ENCODE results near the gene HGFAC. TPM values are rescaled to one million over a fixed set of nuclear protein-coding genes. Genes with fewer than 3 reads are reported as not detected.

Gene HGFAC
- total RNA-seq, 1 donor from 2014 or later: not detected

DNA sequence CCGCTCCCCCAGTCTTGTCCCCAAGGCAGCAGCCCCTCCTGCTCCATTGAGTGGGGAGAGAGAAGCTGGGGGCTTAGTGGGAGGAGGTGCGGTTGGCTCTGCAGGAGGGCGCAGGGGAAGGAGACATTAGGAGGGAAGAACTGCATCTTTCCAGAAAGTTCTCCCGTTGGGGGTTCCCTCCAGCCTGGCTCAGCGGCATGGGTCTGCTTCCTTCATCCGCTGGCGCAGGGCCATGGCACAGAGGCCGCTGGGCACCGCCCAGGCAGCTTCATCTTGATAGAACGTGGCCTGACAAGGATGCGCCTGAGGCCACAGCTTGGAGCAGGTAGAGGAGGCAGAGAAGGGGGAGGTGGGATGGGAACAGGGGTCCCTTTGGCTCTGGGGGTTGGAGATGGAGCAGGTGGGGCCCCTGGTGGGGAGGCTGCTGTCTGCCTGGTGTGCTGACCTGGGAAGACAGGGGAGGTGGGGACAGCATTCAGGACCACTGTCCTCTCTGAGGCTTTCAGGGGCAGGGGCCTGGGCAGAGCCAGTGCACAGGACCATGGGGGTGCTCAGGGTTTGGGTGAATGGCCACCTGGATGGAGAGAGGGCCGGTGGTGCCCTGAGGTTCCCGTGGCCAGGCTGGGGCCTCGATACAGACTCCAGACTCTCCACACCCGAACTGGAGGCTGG lies 33.4 kb downstream of the HGFAC start:
- no peak for ATAC-seq

DNA sequence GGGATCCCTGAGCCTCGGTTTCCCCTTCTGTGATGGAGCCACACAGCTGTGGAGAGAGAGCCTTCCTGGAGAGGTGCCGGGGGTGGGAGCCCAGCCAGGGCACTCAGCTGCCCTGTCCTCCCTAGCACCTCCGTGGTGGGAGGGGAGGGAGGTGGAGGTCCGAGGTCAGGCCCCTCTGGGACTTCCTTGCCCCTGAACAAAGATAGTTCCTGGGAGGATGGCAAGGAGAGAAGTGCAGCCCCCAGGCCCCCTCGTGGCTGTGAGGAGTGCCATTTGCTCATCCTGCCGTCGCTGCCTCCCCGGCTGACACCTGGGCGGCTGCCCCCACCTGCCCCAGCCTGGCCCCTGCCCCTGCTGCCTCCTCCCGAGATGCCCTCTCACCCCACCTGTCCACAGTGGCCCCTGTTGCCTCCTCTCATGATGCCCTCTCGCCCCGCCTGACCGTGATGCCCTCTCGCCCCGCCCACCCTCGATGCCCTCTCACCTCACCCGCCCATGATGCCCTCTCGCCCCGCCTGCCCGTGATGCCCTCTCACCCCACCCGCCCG lies 34.0 kb downstream of the HGFAC start:
- no peak for ATAC-seq

DNA sequence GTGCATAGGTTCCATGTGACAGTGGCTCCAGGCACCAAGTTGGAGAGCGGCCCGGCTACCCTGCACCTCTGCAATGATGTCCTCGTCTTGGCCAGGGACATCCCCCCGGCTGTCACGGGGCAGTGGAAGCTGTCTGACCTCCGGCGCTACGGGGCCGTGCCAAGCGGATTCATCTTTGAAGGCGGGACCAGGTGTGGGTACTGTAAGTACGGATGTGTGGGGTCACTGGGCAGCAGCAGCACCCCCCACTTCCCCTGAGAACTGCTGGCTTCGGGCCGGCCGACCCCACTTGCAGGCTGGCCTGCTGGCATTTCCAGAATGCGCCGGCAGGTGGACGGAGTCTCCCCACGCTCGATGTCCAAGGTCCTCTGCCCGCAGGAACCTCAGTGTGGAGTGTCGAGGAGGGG lies 34.6 kb downstream of the HGFAC start:
- ATAC-seq: no peak

DNA sequence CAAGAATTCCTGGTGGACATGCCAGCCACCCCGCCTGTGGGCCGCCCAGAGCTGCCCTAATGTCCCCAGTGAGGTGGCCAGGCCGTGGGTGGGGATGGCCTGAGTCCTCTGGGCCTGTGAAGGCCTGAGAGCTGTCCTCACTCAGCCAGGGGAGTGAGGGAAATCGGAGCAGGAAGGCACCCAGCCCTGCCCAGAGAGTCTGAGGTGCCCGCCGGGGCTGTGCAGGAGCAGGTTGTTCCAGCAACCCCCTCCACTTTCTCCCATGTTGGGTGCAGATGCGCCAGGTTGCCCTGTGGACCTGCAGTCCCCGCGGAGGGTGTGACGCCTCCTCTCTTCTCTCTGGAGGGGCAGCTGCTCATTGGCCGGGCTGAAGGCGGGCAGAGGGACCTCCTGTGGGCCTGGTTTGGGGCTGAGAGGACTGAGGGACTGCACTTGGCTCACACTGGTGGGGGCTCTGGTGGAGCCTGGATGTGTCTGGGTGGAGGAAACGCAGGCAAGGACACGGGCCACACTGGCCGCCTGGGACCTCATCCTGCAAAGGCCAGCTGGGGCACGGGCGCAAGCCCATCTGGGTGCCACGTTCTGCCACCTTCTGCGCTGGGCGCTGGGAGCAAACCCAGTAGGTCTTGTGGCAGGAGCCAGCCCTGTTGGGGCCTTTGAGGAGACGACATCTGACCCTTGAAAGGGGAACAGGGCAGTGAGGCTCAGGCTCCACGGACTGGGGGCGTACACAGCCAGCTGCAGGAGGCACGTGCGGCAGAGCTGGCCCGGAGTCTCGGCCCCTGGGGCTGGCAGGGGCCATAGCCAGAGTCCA lies 35.4 kb downstream of the HGFAC start:
- ATAC-seq: no peak

DNA sequence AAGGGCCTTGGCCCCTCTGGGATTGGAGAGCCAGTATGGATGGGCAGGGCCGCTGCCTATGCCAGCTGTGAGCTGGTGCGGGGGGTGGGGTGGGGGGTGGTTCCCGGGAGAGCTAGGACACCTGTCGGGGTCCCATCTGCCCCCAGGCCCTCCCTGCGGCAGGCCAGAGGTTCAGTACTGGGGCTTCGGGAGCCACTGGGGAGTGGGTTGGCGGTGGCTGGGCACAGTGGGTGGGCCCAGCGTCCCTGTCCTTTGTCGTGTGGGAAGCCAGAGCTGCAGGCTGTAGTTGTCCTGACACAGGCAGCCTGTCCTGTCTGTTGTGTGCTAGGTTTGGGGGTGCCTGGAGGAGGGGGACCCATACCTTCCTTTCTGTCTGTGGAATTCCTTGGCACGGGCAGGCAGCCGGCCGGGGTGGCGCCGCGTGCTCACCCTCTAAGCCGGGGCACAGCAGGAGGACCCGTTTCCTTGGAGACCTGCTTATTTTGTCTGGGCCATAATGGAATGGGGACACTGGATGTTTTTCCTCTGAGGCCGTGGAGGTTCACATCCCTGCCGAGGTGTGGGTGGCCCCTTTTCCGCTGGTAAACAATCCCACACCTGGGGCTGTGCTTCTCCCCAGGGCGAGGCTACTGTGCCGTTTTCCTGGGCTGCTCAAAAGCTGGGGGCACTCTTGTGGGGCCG lies 36.1 kb downstream of the HGFAC start:
- ATAC-seq: no peak

DNA sequence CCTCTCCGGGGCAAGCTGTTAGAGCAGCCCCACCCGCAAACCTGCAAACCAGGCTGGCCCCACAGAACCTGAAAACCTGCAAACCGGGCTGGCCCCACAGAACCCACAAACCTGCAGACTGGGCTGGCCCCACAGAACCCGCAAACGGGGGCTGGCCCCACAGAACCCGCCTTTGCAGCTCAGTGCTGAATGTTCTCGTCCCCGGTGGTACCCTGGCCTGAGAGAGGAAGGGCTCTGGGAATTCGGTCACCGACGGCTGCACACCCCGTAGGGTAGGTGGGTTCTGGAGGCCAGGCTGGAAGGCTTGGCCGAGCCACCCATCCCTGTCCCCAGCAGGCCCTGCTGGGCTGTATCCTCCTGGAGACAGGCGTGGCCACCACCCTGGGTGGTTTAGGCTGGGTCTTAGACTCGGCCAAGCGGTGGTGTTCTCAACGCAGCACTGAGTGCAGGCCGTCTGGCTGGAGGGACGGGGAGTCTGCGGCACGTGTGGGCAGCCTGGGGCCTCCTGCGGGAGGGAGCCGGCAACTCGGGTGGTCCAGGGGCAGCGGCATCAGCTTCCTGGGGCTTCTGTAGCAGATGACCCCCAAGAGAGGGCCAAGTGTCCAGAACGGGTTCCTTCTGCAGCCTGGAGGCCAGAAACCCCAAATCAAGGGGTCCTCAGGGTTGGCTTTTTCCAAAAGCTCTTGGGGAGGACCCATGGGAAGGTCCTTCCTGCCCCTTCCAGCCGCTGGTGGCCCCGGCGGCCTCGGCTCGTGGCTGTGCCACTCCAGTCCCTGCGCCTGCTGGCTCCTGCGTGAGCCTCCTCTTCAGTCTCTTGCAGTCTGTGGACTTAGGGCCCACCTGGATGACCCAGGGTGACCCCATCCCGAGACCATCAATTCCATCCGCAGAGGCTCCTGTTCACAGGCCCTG lies 36.9 kb downstream of the HGFAC start:
- ATAC-seq: no peak

DNA sequence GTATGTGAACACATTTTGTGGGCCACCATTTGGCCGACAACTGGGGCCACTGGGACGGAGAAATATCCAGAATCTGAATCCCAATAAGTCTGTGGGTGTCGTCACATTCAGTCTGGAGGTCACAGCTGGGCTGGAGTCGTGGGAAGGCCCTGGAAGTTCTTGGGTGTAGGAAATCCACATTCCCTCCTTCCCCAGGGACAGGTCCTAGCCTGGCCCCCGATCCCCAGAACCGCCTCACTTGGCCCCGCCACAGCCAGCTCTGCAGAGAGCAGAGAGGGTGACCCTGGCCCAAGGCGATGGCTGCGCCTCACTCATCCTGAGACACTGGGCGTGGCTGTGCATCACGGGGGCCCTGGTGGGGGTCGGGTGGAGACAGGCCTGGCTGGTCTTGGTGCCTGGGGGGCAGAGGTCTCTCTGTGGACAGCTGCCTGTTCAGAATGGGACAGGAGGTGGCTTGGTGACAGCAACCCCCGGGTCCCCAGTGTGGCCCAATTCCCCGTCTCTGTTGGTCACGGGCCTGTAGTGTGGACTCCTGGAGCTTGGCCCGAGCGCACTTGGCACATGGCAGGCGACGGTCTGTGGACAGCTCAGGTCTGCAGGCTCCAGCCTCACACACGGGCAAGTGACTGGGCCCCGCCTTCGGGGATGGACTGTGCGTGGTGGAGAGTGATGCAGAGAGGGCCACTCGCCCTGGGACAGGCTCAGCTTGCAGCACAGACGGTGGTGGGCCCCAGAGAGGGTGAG lies 37.8 kb downstream of the HGFAC start:
- ATAC-seq: no peak

DNA sequence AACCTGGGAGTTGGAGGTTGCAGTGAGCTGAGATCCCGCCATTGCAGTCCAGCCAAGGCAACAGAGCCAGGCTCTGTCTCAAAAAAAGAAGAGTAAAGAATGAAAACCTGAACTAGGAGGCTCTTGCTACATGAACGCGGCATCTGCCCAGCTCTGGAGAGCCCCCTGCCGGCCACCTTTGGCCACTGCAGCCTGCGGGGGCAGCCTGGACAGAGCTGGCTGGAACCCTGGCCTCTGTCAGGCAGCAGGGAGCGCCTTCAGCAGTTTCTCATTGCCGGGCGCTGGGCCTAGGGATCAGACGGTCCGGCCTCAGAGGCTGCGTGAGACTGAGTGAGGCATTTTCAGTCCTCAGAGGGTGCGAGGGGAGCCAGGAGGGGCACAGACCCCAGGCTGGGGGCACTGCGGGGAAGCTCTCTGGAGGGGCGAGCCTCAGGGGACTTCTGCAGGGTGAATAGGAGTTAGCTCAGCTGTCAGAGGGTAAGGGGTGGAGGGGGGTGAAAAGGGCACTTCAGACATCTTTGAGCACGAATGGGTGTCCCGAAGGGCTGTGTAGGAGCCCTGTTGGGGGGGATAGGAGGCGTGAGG lies 38.9 kb downstream of the HGFAC start:
- ATAC-seq: peak; percentile 62

DNA sequence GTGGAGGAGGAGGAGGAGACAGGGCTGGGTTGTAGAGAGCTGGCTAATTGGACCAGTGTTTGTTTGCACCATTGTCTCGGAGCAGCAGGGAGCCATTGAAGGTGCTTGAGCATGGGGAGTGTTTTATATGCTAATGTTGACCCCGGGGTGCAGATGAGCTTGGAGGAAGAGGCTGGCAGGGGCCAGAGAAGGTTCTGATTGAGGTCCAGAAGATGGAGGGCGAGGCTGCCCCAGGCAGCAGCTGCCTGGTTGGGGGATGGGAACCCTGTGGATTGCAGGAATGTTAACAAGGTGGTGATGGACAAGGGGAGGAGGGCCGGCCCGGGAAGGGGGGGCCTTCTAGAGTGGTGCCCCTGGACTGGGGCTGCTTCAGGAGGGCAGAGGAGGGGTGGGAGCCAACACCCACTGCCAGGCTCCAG lies 39.4 kb downstream of the HGFAC start:
- no peak for ATAC-seq

DNA sequence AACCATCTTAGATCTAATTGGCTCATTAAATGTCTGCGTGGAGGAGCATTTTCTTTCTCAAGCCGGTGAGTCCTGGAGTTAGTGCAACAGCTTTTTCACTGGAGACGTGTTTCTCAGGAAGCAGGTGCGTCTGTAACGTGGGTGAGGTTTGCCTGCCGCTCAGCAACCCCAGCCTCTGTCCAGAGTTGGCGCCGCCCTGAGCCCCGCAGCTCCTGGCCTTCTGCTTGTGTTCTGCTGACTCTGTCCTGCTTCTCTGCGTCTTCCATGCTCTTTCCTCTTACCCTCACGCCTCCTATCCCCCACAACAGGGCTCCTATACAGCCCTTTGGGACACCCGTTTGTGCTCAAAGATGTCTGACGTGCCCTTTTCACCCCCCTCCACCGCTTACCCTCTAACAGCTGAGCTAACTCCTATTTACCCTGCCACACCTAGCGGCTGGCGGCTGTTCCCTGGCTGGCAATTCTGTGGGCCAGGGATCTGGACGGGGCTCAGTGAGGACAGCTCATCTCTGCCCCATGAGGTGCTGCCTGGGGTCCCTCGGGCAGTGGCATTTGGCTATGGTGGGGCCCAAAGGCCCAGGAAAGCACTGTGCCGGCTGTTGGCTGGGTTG lies 40.1 kb downstream of the HGFAC start:
- no peak for ATAC-seq

DNA sequence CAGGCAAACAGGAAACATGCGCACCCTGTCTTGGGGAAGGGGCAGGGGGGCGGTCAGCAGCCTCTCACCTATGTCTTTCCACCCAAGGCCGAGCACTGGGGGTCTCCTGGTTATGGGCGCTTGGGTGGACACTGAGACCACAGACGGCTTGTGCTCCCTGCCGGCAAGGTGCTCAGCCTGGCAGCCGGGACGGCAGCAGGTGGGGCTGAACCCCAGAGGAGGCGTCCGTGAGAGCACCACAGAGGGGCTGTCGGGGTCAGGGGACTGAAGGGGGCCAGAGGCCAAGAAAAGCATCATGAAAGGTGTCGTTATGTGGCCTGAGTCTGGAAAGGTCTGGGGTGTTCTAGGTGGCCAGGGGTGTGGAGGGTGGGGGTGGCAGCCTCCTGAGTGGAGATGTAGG lies 40.9 kb downstream of the HGFAC start:
- no peak for ATAC-seq

DNA sequence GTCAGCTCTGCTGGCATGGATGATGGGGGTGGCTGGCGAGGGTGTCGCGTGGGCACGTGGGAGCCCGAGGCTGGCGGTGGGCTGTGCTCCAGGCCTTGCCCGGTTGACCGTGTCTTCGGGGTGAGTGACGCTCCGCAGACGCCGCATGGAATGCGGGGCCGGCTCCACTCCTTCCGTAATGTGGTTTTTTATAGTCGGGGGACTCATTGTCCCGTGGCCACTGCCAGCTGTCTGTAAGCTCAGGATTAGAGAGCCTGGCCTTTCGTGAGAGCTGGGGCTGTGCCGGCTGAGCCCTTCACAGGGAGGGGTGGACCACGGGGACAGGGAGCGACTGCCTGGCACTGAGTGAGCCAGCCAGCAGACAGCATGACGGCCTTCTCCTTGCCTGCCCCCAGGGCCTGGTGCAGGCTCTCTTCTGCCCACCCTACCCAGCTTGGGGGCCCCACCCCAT lies 41.7 kb downstream of the HGFAC start:
- no peak for ATAC-seq

DNA sequence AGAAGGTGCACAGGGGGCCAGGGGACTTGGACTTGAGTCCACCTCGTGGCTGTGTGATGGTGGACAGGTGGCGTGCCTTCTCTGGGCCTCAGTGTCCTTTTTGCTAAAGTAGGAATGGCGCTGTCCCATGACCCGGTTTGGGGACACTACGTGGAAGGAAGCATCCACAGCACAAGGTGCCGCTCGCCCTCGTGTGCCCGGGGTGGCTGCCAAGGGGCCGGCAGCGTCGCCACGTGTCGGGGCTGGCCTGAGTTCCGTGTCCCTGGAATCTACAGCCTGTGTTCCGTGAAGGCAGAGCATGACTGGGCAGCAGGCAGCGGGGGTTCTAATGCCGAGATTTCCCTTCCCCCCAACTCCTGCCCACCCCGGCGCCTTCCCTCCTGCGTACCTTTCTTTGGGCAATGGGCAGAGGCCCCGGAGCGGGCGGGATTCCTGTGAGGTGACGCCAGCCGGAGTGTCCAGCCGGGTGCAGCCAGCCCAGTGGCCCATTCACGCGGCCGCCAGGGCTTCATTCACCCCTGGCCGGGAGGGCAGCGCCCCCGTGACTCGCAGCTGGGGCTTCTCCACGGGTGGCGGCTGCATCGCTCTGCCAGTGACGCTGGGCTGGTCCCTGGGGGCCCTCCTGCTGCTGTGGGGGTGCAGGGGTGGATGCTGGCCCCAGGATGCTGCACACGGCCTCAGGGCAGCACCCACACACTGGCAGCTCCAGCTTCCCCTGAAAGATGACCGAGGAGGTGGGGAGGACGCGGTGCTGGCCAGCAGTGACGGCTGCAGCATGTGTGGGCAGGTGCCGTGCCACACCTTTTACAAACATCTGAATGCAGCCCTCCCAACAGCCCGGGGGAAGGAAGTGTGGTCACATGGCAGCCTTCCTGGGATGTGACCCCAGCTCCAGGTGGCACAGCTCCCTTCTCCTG lies 42.5 kb downstream of the HGFAC start:
- ATAC-seq: peak; percentile 81

DNA sequence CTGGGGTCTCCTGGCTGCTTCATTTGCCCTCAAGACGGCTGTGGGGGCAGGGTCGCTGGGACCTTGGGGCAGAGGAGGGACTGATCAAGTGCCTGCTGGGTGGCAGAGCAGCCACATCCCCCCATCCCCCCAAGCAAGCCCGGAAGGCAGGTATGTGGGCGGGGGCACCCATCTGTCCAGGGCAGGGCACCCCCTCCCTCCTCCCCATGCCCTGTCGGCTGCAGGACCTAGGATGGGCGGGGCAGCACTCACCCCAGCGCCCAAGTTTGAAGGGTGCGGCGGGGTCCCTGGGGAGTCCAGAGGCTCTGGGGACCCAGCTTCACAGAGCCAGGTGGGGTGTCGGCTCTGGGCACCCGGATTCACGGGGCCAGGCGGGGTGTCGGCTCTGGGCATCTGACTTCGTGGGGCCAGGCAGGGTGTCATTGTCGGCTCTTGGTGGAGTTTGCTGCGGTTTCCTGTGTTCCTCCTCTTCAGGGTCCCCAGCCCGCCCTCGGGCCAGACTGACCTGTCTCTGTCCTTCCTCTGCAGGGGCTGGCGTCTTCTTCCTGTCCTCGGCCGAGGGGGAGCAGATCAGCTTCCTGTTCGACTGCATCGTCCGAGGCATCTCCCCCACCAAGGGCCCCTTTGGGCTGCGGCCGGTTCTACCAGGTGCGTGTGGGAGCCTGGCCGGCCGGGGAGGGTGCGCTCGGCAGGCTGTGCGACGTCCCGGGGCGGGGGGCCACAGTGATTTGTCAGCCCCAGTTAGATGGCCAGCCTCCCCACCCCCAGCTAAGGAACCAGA lies 43.4 kb downstream of the HGFAC start:
- peak; percentile 51 for ATAC-seq

DNA sequence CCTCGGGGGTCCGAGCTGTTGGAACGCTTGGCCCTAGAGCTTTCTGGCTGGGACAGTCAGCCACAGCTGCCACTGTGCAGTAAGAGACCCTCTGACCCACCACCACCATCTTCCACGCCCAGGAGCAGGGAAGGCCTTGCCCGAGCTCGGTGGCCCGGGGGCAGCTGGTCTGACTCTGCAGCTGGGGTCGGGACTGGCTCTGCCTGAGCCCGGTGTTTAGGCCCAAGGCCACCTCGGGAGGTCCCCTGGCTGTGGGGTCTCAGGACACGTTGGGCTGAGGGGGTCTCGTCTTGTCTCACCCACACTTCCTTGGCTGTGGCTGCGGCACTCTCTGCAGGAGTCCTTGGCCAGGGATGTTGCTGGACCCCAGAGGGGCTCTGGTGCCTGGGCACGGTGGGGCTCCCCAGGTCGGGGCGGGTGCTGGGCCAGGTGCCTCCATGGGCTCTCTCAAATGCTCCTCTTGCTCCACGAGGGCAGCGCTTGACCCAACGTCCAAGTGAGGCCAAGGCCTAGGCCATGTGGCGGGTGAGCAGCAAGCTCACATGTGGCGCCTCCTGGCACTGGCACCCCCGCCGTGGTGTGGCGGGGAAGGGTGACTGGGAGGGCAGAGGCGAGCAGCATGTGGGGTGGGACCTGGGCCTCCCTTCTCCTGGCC lies 44.2 kb downstream of the HGFAC start:
- no peak for ATAC-seq

DNA sequence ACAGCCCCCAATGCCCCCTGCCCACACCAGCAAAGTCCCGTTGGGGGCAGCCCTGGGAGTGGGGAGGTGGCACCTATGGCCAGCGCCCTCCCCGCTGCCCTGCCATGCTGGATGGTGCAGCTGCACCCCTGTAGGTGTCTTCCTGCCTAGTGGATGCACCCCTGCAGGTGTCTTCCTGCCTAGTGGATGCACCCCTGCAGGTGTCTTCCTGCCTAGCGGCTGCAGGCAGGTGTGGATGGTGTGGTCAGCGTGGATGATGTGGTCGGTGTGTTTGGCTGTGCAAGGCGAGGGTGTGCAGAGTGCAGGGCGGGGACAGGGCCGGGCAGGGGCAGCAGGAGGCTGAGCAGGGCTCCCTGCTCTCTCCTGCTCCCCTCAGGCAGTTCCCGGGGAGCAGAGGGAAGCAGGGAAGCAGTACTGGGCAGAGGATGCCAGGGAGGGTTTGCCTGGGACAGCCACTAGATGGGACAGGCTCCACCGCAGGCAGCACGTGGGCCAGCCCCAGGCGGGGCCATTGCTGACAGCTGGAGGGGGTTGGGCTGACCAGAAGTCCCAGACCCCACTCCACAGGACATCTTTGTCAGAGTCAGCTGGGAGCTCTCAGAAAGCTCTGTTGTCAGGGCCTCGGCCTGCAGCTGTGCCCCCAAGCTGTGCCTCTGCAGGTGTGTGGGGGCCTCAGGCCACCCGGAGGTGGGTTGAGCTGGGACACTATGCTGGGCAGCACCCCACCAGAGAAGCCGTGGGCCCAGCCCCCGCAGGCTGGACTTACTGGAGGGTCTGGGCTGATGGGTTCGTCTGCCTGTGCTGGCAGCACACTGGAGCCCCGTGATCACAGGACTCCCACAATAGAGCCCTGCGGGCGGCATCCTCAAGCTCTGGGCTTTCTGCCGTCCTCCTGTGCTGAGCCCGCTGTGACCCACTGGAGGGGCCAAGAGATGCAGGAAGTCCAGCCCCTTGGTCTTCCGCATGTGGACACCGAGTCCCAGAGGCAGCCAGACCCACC lies 45.1 kb downstream of the HGFAC start:
- no peak for ATAC-seq

DNA sequence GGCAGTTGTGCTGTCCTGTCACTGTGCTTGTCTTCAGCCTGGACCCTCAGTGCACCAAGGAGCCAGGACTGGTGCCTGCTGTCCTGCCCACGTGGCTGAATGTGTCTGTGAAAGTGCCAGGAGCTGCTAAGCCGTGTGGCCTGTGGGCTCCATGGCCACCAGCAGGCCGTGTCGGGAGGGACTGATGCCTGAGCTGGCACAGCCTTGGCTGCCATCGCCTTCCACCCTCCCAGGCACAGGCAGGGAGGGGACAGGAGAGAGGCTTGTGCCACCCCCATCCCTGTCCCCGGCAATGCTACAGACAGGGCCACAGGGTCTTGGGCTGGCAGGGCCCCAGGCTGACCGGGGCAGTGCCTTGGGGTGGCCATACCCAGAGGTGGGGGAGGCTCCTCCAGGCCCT lies 46.1 kb downstream of the HGFAC start:
- no peak for ATAC-seq
